ENCODE results near the gene SCUBE1. TPM values are rescaled to one million over a fixed set of nuclear protein-coding genes. Genes with fewer than 3 reads are reported as not detected.

SCUBE1 gene
- total and polyA plus RNA-seq, 4 experiments from 2014 or later = not detected

DNA sequence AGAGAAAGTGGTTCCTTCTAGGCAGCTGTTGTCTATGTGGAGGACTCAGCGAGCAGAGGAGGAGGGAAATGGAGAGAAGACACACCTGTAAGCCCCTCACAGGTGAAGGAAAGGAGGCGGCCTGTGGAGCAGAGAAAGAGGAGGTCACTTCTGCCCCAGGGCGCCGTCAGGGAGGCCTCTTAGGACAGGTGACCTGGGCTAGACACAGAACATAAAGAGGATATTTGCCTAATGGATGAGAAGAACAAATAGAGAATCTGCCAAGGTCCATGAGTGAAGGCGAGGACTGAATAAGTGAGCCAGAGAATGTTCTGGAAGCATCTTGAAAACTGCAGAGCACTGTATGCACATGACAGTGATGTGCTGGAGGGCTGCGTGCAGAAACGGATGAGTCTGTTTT, 2.2 kb upstream of the SCUBE1 start:
- no peak overlapping the region for H3K4me3 ChIP-seq (ENCODE audit: low read length in 2 of 2)
- intact Hi-C loops (cut with micrococcal nuclease) = no loop called here
- Mint-ChIP-seq H3K27ac (no peak overlapping the region), H3K4me3 (no peak overlapping the region), H3K27me3 (peaks cover 32 to 59% of the 10 kb centered on the region in 2 donors), H3K36me3 (no peaks in the 10 kb centered on the region), H3K9me3 (no peaks in the 10 kb centered on the region), H3K4me1 (peaks cover 7 to 31% (median 11%) of the 10 kb centered on the region in 4 donors)
- POLR2A ChIA-PET (ENCODE audit: partially characterized antibody) = no interaction called here
- no peaks in the 10 kb centered on the region for H3K27me3 ChIP-seq (ENCODE audit: insufficient read depth, low read length)
- DNase-seq = no peak
- H3K36me3 ChIP-seq (ENCODE audit: insufficient read depth, low read length) = no peaks in the 10 kb centered on the region
- no peaks in the 10 kb centered on the region for H3K9me3 ChIP-seq (ENCODE audit: control insufficient read depth in 1 of 2, low read length in 2 of 2)
- no peaks in the 10 kb centered on the region for H3K4me1 ChIP-seq (ENCODE audit: insufficient read depth, low read length)
- CTCF ChIA-PET (ENCODE audit: partially characterized antibody) = interaction anchor here (0.7 to 4.5 kb wide), 19 partner anchors 9 to 157 kb away, joined by 3 to 140 read pairs (median 9); no protein-coding TSS in a partner anchor
- H3K27ac ChIP-seq (ENCODE audit: low read depth, low read length) = no peak overlapping the region

GRCh38 chr22:43344520-43344787, 1.3 kb upstream of the SCUBE1 start:
- no peak overlapping the region for H3K4me3 ChIP-seq (ENCODE audit: low read length in 2 of 2)
- peaks cover 33 to 55% of the 10 kb centered on the region in 2 donors for H3K27me3 Mint-ChIP-seq
- no peaks in the 10 kb centered on the region for H3K9me3 ChIP-seq (ENCODE audit: control insufficient read depth in 1 of 2, low read length in 2 of 2)
- H3K27ac Mint-ChIP-seq = peak overlapping the region in 1 of 7 donors; percentile 73
- DNase-seq = no peak
- H3K36me3 ChIP-seq (ENCODE audit: insufficient read depth, low read length) = no peaks in the 10 kb centered on the region
- no peaks in the 10 kb centered on the region for H3K36me3 Mint-ChIP-seq
- H3K9me3 Mint-ChIP-seq = no peaks in the 10 kb centered on the region
- intact Hi-C loops (cut with micrococcal nuclease) = no loop called here
- POLR2A ChIA-PET (ENCODE audit: partially characterized antibody) = no interaction called here
- no peaks in the 10 kb centered on the region for H3K4me1 ChIP-seq (ENCODE audit: insufficient read depth, low read length)
- H3K4me1 Mint-ChIP-seq = peaks cover 7 to 31% (median 11%) of the 10 kb centered on the region in 4 donors
- no peaks in the 10 kb centered on the region for H3K27me3 ChIP-seq (ENCODE audit: insufficient read depth, low read length)
- CTCF ChIA-PET (ENCODE audit: partially characterized antibody) = interaction anchor here (0.7 to 4.5 kb wide), 6 partner anchors 67 to 1643 kb away, joined by 3 to 140 read pairs (median 26); no protein-coding TSS in a partner anchor
- H3K27ac ChIP-seq (ENCODE audit: low read depth, low read length) = no peak overlapping the region
- H3K4me3 Mint-ChIP-seq = peak overlapping the region in 6 of 8 donors; percentile 5 to 77 (median 32)

DNA sequence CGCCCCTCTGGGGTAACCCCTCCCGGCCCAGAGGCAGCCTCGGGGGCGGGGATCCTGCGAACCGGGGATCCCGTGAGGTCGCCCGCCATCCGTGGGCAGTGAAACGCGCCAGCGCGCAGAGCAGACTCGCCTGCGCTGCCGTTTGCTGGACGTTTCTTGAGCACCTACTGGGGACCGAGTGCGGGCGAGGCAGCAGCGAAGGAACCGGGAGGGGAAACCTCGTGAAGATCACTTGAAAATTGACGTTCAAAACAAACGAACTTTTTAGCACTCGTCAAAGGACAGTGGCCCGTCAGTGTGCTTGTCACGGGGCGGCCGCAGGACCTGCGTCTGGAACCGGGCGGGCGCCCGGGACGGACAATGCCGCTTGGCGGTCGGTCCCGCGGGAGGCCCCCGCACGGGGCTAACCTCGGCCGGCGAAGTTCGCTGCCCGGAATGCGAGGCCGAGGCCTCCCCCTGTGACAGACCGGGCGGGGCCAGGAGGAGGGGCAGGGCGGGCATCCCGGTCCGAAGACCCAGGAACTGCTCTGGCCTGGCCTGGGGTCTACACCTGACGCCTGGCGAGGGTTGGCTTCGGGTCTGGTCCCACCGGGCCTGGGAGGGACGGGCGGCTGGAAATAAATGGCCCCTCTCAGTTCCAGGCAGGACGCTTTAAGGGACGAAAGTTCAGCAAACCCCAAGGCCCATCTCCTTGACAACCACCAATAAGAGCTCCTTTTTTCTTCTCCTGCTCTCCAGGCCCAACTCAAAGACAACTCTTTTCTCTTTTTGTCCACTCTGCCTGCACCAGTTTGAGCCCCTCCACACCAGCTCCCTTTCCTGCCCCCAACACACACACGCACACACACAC, 723 bp upstream of the SCUBE1 start:
- Histone ChIP-seq H3K27me3 (ENCODE audit: insufficient read depth, low read length) (no peaks in the 10 kb centered on the region), H3K9me3 (ENCODE audit: control insufficient read depth in 1 of 2, low read length in 2 of 2) (no peaks in the 10 kb centered on the region), H3K4me3 (ENCODE audit: low read length in 2 of 2) (no peak overlapping the region), H3K4me1 (ENCODE audit: insufficient read depth, low read length) (no peaks in the 10 kb centered on the region), H3K36me3 (ENCODE audit: insufficient read depth, low read length) (no peaks in the 10 kb centered on the region), H3K27ac (ENCODE audit: low read depth, low read length) (no peak overlapping the region)
- Mint-ChIP-seq H3K27ac (peak overlapping the region in 1 of 7 donors; percentile 73), H3K9me3 (no peaks in the 10 kb centered on the region), H3K27me3 (peaks cover 33 to 52% of the 10 kb centered on the region in 2 donors), H3K4me3 (peak overlapping the region in 6 of 8 donors; percentile 5 to 77 (median 42)), H3K4me1 (peaks cover 7 to 31% (median 11%) of the 10 kb centered on the region in 4 donors), H3K36me3 (no peaks in the 10 kb centered on the region)
- ChIA-PET POLR2A (ENCODE audit: partially characterized antibody) (no interaction called here), CTCF (ENCODE audit: partially characterized antibody) (interaction anchor here (0.7 to 4.5 kb wide), 5 partner anchors 67 to 1643 kb away, joined by 3 to 140 read pairs (median 42); no protein-coding TSS in a partner anchor)
- no peak for DNase-seq
- intact Hi-C loops (cut with micrococcal nuclease) = no loop called here

- no peak for DNase-seq
- no peaks in the 10 kb centered on the region for H3K4me1 ChIP-seq (ENCODE audit: insufficient read depth, low read length)
- Mint-ChIP-seq H3K4me3 (peak overlapping the region; percentile 7 to 72 (median 50)), H3K4me1 (peaks cover 7 to 31% (median 11%) of the 10 kb centered on the region in 4 donors), H3K36me3 (no peaks in the 10 kb centered on the region), H3K9me3 (no peaks in the 10 kb centered on the region), H3K27me3 (peaks cover 28 to 48% of the 10 kb centered on the region in 2 donors), H3K27ac (no peak overlapping the region)
- ChIA-PET CTCF (ENCODE audit: partially characterized antibody) (interaction anchor here (0.7 kb wide), 1 partner anchor 111 kb away, joined by 3 read pairs; no protein-coding TSS in a partner anchor), POLR2A (ENCODE audit: partially characterized antibody) (no interaction called here)
- no peaks in the 10 kb centered on the region for H3K36me3 ChIP-seq (ENCODE audit: insufficient read depth, low read length)
- H3K27ac ChIP-seq (ENCODE audit: low read depth, low read length) = no peak overlapping the region
- H3K27me3 ChIP-seq (ENCODE audit: insufficient read depth, low read length) = no peaks in the 10 kb centered on the region
- intact Hi-C loops (cut with micrococcal nuclease) = no loop called here
- no peaks in the 10 kb centered on the region for H3K9me3 ChIP-seq (ENCODE audit: control insufficient read depth in 1 of 2, low read length in 2 of 2)
- no peak overlapping the region for H3K4me3 ChIP-seq (ENCODE audit: low read length in 2 of 2)
These were observed 568 bp downstream of the SCUBE1 start for GRCh38 chr22:43342347-43343261.

DNA sequence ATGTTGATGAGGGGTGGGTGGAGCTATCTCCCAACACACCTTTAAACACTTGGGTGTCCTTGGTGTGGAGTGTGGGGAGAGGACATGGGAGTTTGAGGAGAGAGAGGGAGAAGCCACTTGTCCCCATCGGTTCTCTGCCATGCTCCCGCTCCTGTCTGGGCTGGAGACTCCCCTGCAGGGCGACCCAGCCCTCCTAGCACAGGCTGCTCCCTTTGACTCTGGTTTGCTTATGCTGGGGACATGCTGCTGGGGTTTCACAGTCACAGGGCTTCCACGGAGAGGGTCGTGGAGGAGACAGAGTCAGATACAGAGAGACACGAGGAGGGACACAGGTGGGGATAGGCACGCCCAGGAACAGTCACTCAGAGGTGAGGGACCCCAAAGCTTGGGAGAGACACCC, 1.6 kb downstream of the SCUBE1 start:
- Mint-ChIP-seq H3K27ac (peak overlapping the region in 1 of 7 donors; percentile 65), H3K9me3 (no peaks in the 10 kb centered on the region), H3K27me3 (peaks cover 26 to 47% of the 10 kb centered on the region in 2 donors), H3K36me3 (no peaks in the 10 kb centered on the region), H3K4me3 (peak overlapping the region in 6 of 8 donors; percentile 20 to 72 (median 42)), H3K4me1 (peaks cover 7 to 31% (median 11%) of the 10 kb centered on the region in 4 donors)
- ChIA-PET POLR2A (ENCODE audit: partially characterized antibody) (no interaction called here), CTCF (ENCODE audit: partially characterized antibody) (no interaction called here)
- no peak overlapping the region for H3K27ac ChIP-seq (ENCODE audit: low read depth, low read length)
- H3K36me3 ChIP-seq (ENCODE audit: insufficient read depth, low read length) = no peaks in the 10 kb centered on the region
- no peaks in the 10 kb centered on the region for H3K9me3 ChIP-seq (ENCODE audit: control insufficient read depth in 1 of 2, low read length in 2 of 2)
- H3K4me1 ChIP-seq (ENCODE audit: insufficient read depth, low read length) = no peaks in the 10 kb centered on the region
- DNase-seq = no peak
- H3K4me3 ChIP-seq (ENCODE audit: low read length in 2 of 2) = no peak overlapping the region
- no peaks in the 10 kb centered on the region for H3K27me3 ChIP-seq (ENCODE audit: insufficient read depth, low read length)
- intact Hi-C loops (cut with micrococcal nuclease) = no loop called here

DNA sequence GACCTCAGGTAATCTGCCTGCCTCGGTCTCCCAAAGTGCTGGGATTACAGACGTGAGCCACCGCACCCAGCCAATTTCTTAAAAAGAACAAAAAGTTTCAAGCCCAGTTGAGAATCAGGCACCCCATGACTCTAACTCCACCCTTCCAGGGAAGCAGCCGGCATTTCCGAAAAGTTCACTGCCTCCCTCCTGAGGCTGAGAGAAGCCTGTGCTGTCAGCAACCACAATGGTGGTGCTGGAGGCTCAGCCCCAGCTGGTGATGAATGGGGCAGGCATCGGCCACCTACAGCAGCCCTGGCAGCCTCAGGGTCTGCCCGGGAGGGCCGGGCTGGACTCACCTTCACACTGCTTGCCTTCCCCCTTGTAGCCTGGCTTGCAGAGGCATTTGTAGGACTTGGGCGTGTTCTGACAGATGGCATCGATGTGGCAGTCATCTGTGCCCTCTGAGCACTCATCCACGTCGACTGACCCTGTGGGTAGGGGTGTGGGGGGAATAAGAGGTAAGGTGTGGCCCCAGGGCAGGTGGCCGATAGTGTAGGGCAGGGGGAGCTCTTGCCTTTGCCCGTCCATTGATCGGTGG, 4.3 kb downstream of the SCUBE1 start:
- Mint-ChIP-seq H3K27ac (no peak overlapping the region), H3K36me3 (no peaks in the 10 kb centered on the region), H3K9me3 (no peaks in the 10 kb centered on the region), H3K4me1 (peaks cover 3 to 19% (median 4%) of the 10 kb centered on the region in 4 donors), H3K27me3 (peaks cover 18 to 27% of the 10 kb centered on the region in 2 donors), H3K4me3 (no peak overlapping the region)
- no peaks in the 10 kb centered on the region for H3K9me3 ChIP-seq (ENCODE audit: control insufficient read depth in 1 of 2, low read length in 2 of 2)
- no peak overlapping the region for H3K27ac ChIP-seq (ENCODE audit: low read depth, low read length)
- no peaks in the 10 kb centered on the region for H3K36me3 ChIP-seq (ENCODE audit: insufficient read depth, low read length)
- H3K4me1 ChIP-seq (ENCODE audit: insufficient read depth, low read length) = no peaks in the 10 kb centered on the region
- ChIA-PET CTCF (ENCODE audit: partially characterized antibody) (no interaction called here), POLR2A (ENCODE audit: partially characterized antibody) (no interaction called here)
- H3K4me3 ChIP-seq (ENCODE audit: low read length in 2 of 2) = no peak overlapping the region
- intact Hi-C loops (cut with micrococcal nuclease) = no loop called here
- DNase-seq = no peak
- no peaks in the 10 kb centered on the region for H3K27me3 ChIP-seq (ENCODE audit: insufficient read depth, low read length)

DNA sequence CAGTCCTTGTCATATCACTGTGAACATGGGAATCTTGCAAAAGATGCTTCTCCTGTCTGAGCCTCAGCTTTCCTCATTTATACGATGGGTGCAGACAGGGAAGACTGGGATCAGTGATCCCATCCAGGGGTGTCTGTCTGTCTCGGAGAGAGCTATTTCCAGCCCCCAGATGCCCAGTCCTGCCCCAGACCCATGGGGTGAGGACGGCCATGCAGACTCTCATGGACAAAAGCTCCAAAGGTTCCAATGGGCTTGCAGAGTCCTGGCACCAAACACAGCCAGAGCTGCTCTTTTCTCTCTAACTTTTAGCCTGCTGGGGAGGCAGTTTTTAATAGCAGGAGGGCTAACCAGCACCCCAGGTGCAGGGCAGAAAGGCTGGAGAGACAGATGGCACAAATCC, 5.2 kb downstream of the SCUBE1 start:
- Histone ChIP-seq H3K36me3 (ENCODE audit: insufficient read depth, low read length) (no peaks in the 10 kb centered on the region), H3K27ac (ENCODE audit: low read depth, low read length) (no peak overlapping the region), H3K4me1 (ENCODE audit: insufficient read depth, low read length) (no peaks in the 10 kb centered on the region), H3K4me3 (ENCODE audit: low read length in 2 of 2) (no peak overlapping the region), H3K9me3 (ENCODE audit: control insufficient read depth in 1 of 2, low read length in 2 of 2) (no peaks in the 10 kb centered on the region), H3K27me3 (ENCODE audit: insufficient read depth, low read length) (no peaks in the 10 kb centered on the region)
- no peaks in the 10 kb centered on the region for H3K9me3 Mint-ChIP-seq
- no peaks in the 10 kb centered on the region for H3K36me3 Mint-ChIP-seq
- intact Hi-C loops (cut with micrococcal nuclease) = no loop called here
- no peak for DNase-seq
- peaks cover 3 to 19% (median 4%) of the 10 kb centered on the region in 4 donors for H3K4me1 Mint-ChIP-seq
- peaks cover 16 to 27% of the 10 kb centered on the region in 2 donors for H3K27me3 Mint-ChIP-seq
- ChIA-PET POLR2A (ENCODE audit: partially characterized antibody) (no interaction called here), CTCF (ENCODE audit: partially characterized antibody) (no interaction called here)
- no peak overlapping the region for H3K4me3 Mint-ChIP-seq
- no peak overlapping the region for H3K27ac Mint-ChIP-seq

All from CD4-positive, alpha-beta memory T cell (primary cell).